ENCODE results near the gene E2F7.
"Not testable (repeated sequence)": the region's sequence is repeated elsewhere in the genome, so short reads cannot be mapped to it uniquely, and the experiment has no call there.

The E2F7 gene

GRCh38 chr12:77065361-77066204 is at the start of gene E2F7:
E2F7 (minus strand) TSS chr12:77065569; CDS start chr12:77064635, 934 bp downstream.
- peak; percentile 69 to 72 (median 70) for DNase-seq (ENCODE audit: low read depth in 2 of 3, low spot score in 2 of 3)

- DNase-seq (ENCODE audit: low read depth in 2 of 3, low spot score in 2 of 3) = no peak
Measured at GRCh38 chr12:77113971-77114370, 48.6 kb upstream of the E2F7 start.

- DNase-seq (ENCODE audit: low read depth in 2 of 3, low spot score in 2 of 3) = no peak
Measured at GRCh38 chr12:77108707-77109106, 43.3 kb upstream of the E2F7 start.

- DNase-seq (ENCODE audit: low read depth in 2 of 3, low spot score in 2 of 3) = no peak
Measured at GRCh38 chr12:77107121-77107520, 41.8 kb upstream of the E2F7 start.

- DNase-seq (ENCODE audit: low read depth in 2 of 3, low spot score in 2 of 3) = no peak
Measured at GRCh38 chr12:77104792-77105191, 39.4 kb upstream of the E2F7 start.

- no peak for DNase-seq (ENCODE audit: low read depth in 2 of 3, low spot score in 2 of 3)
Measured at GRCh38 chr12:77104286-77104685, 38.9 kb upstream of the E2F7 start.

GRCh38 chr12:77102691-77103090 is 37.3 kb upstream of the E2F7 start:
- DNase-seq (ENCODE audit: low read depth in 2 of 3, low spot score in 2 of 3) = no peak

- DNase-seq (ENCODE audit: low read depth in 2 of 3, low spot score in 2 of 3) = no peak
Measured at GRCh38 chr12:77102123-77102522, 36.8 kb upstream of the E2F7 start.

- no peak for DNase-seq (ENCODE audit: low read depth in 2 of 3, low spot score in 2 of 3)
Measured at GRCh38 chr12:77099799-77100198, 34.4 kb upstream of the E2F7 start.

- DNase-seq (ENCODE audit: low read depth in 2 of 3, low spot score in 2 of 3) = no peak
Measured at GRCh38 chr12:77097846-77098245, 32.5 kb upstream of the E2F7 start.

- not testable (repeated sequence) for DNase-seq (ENCODE audit: low read depth in 2 of 3, low spot score in 2 of 3)
Measured at GRCh38 chr12:77092227-77092626, 26.9 kb upstream of the E2F7 start.

- no peak for DNase-seq (ENCODE audit: low read depth in 2 of 3, low spot score in 2 of 3)
Measured at GRCh38 chr12:77089686-77090220, 24.4 kb upstream of the E2F7 start.

- DNase-seq (ENCODE audit: low read depth in 2 of 3, low spot score in 2 of 3) = no peak
Measured at GRCh38 chr12:77087427-77087826, 22.1 kb upstream of the E2F7 start.

GRCh38 chr12:77082021-77082420 is 16.7 kb upstream of the E2F7 start:
- no peak for DNase-seq (ENCODE audit: low read depth in 2 of 3, low spot score in 2 of 3)

GRCh38 chr12:77079631-77080030 is 14.3 kb upstream of the E2F7 start:
- DNase-seq (ENCODE audit: low read depth in 2 of 3, low spot score in 2 of 3) = no peak

- no peak for DNase-seq (ENCODE audit: low read depth in 2 of 3, low spot score in 2 of 3)
Measured at GRCh38 chr12:77078231-77078630, 12.9 kb upstream of the E2F7 start.

- no peak for DNase-seq (ENCODE audit: low read depth in 2 of 3, low spot score in 2 of 3)
Measured at GRCh38 chr12:77076886-77077285, 11.5 kb upstream of the E2F7 start.

GRCh38 chr12:77073894-77074293 is 8.5 kb upstream of the E2F7 start:
- DNase-seq (ENCODE audit: low read depth in 2 of 3, low spot score in 2 of 3) = not testable (repeated sequence)

- no peak for DNase-seq (ENCODE audit: low read depth in 2 of 3, low spot score in 2 of 3)
Measured at GRCh38 chr12:77072833-77073495, 7.6 kb upstream of the E2F7 start.

GRCh38 chr12:77070800-77071449 is 5.6 kb upstream of the E2F7 start:
- no peak for DNase-seq (ENCODE audit: low read depth in 2 of 3, low spot score in 2 of 3)

GRCh38 chr12:77070382-77070781 is 5.0 kb upstream of the E2F7 start:
- no peak for DNase-seq (ENCODE audit: low read depth in 2 of 3, low spot score in 2 of 3)

- peak in 2 of 3 experiments; percentile 5 to 6 for DNase-seq (ENCODE audit: low read depth in 2 of 3, low spot score in 2 of 3)
Measured at GRCh38 chr12:77064896-77065360, 441 bp downstream of the E2F7 start.

Data from activated CD8-positive, alpha-beta memory T cell treated with anti-CD3 and anti-CD28 coated beads for 48 hours (primary cell).